C4-2B (cell line): ENCODE measurements around the gene TBC1D22A.

Experiments
- CTCF ChIP-seq: fragments of 450-650 bp; conservative IDR thresholded peaks from 2 replicates; pipeline ENCODE4 v1.5.1; 2017; ENCODE audit warnings: mild to moderate bottlenecking
- ZFX ChIP-seq: fragments of 450-650 bp; IDR thresholded peaks from 2 replicates; pipeline ENCODE4 v1.6.1; 2017

DNA sequence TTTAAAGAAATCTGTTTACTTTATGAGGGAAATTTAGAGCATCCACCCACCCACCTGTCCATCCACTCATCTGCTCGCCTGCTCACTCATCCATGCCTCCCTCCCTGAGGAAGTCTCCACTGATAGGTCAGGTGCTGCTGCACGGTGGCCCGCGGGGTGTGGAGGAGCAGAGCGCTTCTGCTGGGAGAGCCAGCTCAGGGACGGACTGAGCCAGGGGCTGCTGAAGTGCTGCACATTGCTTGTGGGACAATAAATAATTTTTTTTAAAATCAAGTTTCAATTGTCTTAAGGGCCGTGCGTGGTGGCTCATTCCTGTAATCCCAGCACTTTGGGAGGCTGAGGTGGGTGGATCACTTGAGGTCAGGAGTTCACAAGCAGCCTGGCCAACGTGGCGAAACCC, 148.9 kb downstream of the TBC1D22A start:
- no peak for TF ChIP-seq CTCF
- TF ChIP-seq ZFX, result no peak
